Measurements from ENCODE around the gene LGALS12.

Gene LGALS12

DNA sequence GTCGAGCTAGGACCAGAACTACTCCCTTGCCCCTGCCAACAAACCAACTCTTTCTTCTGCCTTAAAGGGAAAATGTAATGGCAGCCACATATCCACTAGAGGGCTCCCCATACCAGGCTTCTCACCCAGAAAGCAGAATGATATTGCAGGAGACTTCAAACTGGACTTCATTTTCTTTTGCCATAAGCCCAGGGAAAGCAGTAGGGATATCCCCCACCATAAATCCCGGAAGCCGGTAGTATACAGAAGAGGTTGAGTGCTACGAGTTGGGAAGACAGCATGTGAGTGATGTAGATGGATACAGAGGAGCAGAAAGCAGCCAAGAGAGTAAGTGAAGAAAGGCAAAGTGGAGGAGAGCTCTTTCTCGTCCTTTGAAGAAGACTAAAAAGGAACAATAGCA lies 27.0 kb upstream of the LGALS12 start:
- no peak for TF ChIP-seq EZH2phosphoT487 (IDR thresholded peaks at IDR 0.05; ENCODE audit: borderline replicate concordance)
- TF ChIP-seq, protein P1, sequence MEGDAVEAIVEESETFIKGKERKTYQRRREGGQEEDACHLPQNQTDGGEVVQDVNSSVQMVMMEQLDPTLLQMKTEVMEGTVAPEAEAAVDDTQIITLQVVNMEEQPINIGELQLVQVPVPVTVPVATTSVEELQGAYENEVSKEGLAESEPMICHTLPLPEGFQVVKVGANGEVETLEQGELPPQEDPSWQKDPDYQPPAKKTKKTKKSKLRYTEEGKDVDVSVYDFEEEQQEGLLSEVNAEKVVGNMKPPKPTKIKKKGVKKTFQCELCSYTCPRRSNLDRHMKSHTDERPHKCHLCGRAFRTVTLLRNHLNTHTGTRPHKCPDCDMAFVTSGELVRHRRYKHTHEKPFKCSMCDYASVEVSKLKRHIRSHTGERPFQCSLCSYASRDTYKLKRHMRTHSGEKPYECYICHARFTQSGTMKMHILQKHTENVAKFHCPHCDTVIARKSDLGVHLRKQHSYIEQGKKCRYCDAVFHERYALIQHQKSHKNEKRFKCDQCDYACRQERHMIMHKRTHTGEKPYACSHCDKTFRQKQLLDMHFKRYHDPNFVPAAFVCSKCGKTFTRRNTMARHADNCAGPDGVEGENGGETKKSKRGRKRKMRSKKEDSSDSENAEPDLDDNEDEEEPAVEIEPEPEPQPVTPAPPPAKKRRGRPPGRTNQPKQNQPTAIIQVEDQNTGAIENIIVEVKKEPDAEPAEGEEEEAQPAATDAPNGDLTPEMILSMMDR (conservative IDR thresholded peaks at IDR 0.05; ENCODE audit: low read length) = peak; percentile 98
- Histone ChIP-seq H3K9ac (ENCODE audit: low read depth, low read length, poor library complexity, severe bottlenecking) (no peak overlapping the region), H4K20me1 (ENCODE audit: insufficient read depth, low read length, poor library complexity, severe bottlenecking) (no peaks in the 10 kb centered on the region), H3F3A (ENCODE audit: low read depth) (no peaks in the 10 kb centered on the region), H3K27me3 (ENCODE audit: insufficient read depth, low read length, poor library complexity, severe bottlenecking) (no peaks in the 10 kb centered on the region), H3K4me1 (ENCODE audit: insufficient read depth, low read length, poor library complexity, severe bottlenecking) (no peaks in the 10 kb centered on the region), H3K4me3 (ENCODE audit: low read length, poor library complexity, severe bottlenecking) (no peak overlapping the region), H3K4me2 (ENCODE audit: low read depth, low read length, poor library complexity, severe bottlenecking) (peak overlapping the region; percentile 6), H3K9me2 (replicated peaks; ENCODE audit: low read depth, low read length) (no peaks in the 10 kb centered on the region), H3K36me3 (ENCODE audit: insufficient read depth, low read length) (no peaks in the 10 kb centered on the region), H2AFZ (ENCODE audit: low read length) (no peak overlapping the region; the same call in 1 of the 2 replicates), H3K9me3 (ENCODE audit: insufficient read depth, low read depth, low read length) (no peaks in the 10 kb centered on the region), H3K79me2 (ENCODE audit: insufficient read depth, low read length) (no peaks in the 10 kb centered on the region)

DNA sequence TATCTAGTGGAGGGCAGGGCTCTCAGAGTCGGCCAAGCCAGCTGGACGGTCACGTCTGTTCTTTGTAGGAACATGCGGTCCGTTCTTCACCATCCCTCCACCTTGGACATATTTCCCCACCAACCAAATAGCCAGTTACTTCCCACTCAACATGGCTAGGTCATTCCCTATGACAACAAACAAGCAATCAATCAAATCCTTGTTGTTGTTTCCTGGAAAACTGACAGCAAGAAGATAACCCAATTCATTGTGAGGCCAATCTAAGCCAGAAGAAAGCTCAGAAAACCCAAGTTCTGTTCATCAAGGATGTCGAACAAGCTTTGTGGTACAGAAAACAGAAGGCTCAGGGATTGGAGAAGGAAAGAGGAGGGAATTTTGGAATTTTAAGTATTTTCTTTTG lies 25.8 kb upstream of the LGALS12 start:
- Histone ChIP-seq H3K36me3 (ENCODE audit: insufficient read depth, low read length) (no peaks in the 10 kb centered on the region), H2AFZ (ENCODE audit: low read length) (no peak overlapping the region), H3K4me3 (ENCODE audit: low read length, poor library complexity, severe bottlenecking) (no peak overlapping the region), H3K79me2 (ENCODE audit: insufficient read depth, low read length) (no peaks in the 10 kb centered on the region), H3K27me3 (ENCODE audit: insufficient read depth, low read length, poor library complexity, severe bottlenecking) (no peaks in the 10 kb centered on the region), H3K4me2 (ENCODE audit: low read depth, low read length, poor library complexity, severe bottlenecking) (no peak overlapping the region), H3F3A (ENCODE audit: low read depth) (no peaks in the 10 kb centered on the region), H3K4me1 (ENCODE audit: insufficient read depth, low read length, poor library complexity, severe bottlenecking) (no peaks in the 10 kb centered on the region), H4K20me1 (ENCODE audit: insufficient read depth, low read length, poor library complexity, severe bottlenecking) (no peaks in the 10 kb centered on the region), H3K9ac (ENCODE audit: low read depth, low read length, poor library complexity, severe bottlenecking) (no peak overlapping the region), H3K9me2 (replicated peaks; ENCODE audit: low read depth, low read length) (no peaks in the 10 kb centered on the region), H3K9me3 (ENCODE audit: insufficient read depth, low read depth, low read length) (peaks cover under 1% of the 10 kb centered on the region; the same call in 1 of the 2 replicates)
- TF ChIP-seq, protein P1 (conservative IDR thresholded peaks at IDR 0.05; ENCODE audit: low read length) = no peak
- no peak for TF ChIP-seq EZH2phosphoT487 (IDR thresholded peaks at IDR 0.05; ENCODE audit: borderline replicate concordance)

DNA sequence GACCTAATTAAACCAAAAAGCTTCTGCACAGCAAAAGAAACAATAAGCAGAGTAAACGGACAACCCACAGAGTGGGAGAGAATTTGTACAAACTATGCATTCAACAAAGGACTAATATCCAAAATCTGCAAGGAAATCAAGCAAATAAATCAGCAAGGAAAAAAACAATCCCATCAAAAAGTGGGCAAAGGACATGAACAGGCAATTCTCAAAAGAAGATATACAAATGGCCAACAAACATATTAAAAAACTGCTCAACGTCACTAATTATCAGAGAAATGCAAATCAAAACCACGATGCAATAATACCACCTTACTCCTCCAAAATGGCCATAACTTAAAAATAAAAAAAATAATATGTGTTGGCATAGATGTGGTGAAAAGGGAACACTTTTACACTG lies 20.1 kb upstream of the LGALS12 start:
- TF ChIP-seq EZH2phosphoT487 (IDR thresholded peaks at IDR 0.05; ENCODE audit: borderline replicate concordance) = no peak
- TF ChIP-seq, protein P1 (conservative IDR thresholded peaks at IDR 0.05; ENCODE audit: low read length) = no peak

More for the DNA sequence above, 20.1 kb upstream of the LGALS12 start:
- no peak overlapping the region for H3K4me3 ChIP-seq (ENCODE audit: low read length, poor library complexity, severe bottlenecking)
- no peaks in the 10 kb centered on the region for H3K4me1 ChIP-seq (ENCODE audit: insufficient read depth, low read length, poor library complexity, severe bottlenecking)
- no peaks in the 10 kb centered on the region for H3F3A ChIP-seq (ENCODE audit: low read depth)
- H3K36me3 ChIP-seq (ENCODE audit: insufficient read depth, low read length) = no peaks in the 10 kb centered on the region
- no peak overlapping the region for H3K9ac ChIP-seq (ENCODE audit: low read depth, low read length, poor library complexity, severe bottlenecking)
- no peak overlapping the region for H3K4me2 ChIP-seq (ENCODE audit: low read depth, low read length, poor library complexity, severe bottlenecking)
- H4K20me1 ChIP-seq (ENCODE audit: insufficient read depth, low read length, poor library complexity, severe bottlenecking) = no peaks in the 10 kb centered on the region
- H3K27me3 ChIP-seq (ENCODE audit: insufficient read depth, low read length, poor library complexity, severe bottlenecking) = no peaks in the 10 kb centered on the region
- no peaks in the 10 kb centered on the region for H3K79me2 ChIP-seq (ENCODE audit: insufficient read depth, low read length)
- H3K9me3 ChIP-seq (ENCODE audit: insufficient read depth, low read depth, low read length) = peaks cover 5% of the 10 kb centered on the region; the same call in 1 of the 2 replicates
- no peak overlapping the region for H2AFZ ChIP-seq (ENCODE audit: low read length)
- H3K9me2 ChIP-seq (replicated peaks; ENCODE audit: low read depth, low read length) = no peaks in the 10 kb centered on the region

All from Loucy (cell line).